ENCODE results near the gene USP49.

Gene USP49

GRCh38 chr6:41871691-41872090 lies 23.5 kb downstream of the USP49 start:
- H3K4me3 ChIP-seq (ENCODE audit: low read depth, low read length): no peak overlapping the region
- H3K9ac ChIP-seq (ENCODE audit: low read length): no peak overlapping the region
- H3K4me1 ChIP-seq (ENCODE audit: control insufficient read depth, insufficient read depth, low read length): no peaks in the 10 kb centered on the region
- H3K9me3 ChIP-seq (ENCODE audit: control insufficient read depth, insufficient read depth, low read depth, low read length): no peaks in the 10 kb centered on the region
- no peak overlapping the region for H3K27ac ChIP-seq (ENCODE audit: low read depth, low read length)
- no peaks in the 10 kb centered on the region for H3K27me3 ChIP-seq (ENCODE audit: control insufficient read depth, insufficient read depth, low read length)
- H3K36me3 ChIP-seq (ENCODE audit: control insufficient read depth, insufficient read depth, low read length): peaks cover 7% of the 10 kb centered on the region

- H3K36me3 ChIP-seq (ENCODE audit: control insufficient read depth, insufficient read depth, low read length): no peaks in the 10 kb centered on the region
- H3K9ac ChIP-seq (ENCODE audit: low read length): no peak overlapping the region
- H3K27me3 ChIP-seq (ENCODE audit: control insufficient read depth, insufficient read depth, low read length): no peaks in the 10 kb centered on the region
- no peak overlapping the region for H3K4me3 ChIP-seq (ENCODE audit: low read depth, low read length)
- H3K9me3 ChIP-seq (ENCODE audit: control insufficient read depth, insufficient read depth, low read depth, low read length): no peaks in the 10 kb centered on the region
- no peaks in the 10 kb centered on the region for H3K4me1 ChIP-seq (ENCODE audit: control insufficient read depth, insufficient read depth, low read length)
- no peak overlapping the region for H3K27ac ChIP-seq (ENCODE audit: low read depth, low read length)
Measured at GRCh38 chr6:41859356-41859755, 35.8 kb downstream of the USP49 start.

- Histone ChIP-seq H3K4me1 (ENCODE audit: control insufficient read depth, insufficient read depth, low read length) (no peaks in the 10 kb centered on the region), H3K4me3 (ENCODE audit: low read depth, low read length) (no peak overlapping the region), H3K27me3 (ENCODE audit: control insufficient read depth, insufficient read depth, low read length) (no peaks in the 10 kb centered on the region), H3K9me3 (ENCODE audit: control insufficient read depth, insufficient read depth, low read depth, low read length) (no peaks in the 10 kb centered on the region), H3K9ac (ENCODE audit: low read length) (no peak overlapping the region), H3K36me3 (ENCODE audit: control insufficient read depth, insufficient read depth, low read length) (no peaks in the 10 kb centered on the region), H3K27ac (ENCODE audit: low read depth, low read length) (no peak overlapping the region)
Measured at GRCh38 chr6:41858703-41859102, 36.5 kb downstream of the USP49 start.

- Histone ChIP-seq H3K27me3 (ENCODE audit: control insufficient read depth, insufficient read depth, low read length) (no peaks in the 10 kb centered on the region), H3K27ac (ENCODE audit: low read depth, low read length) (no peak overlapping the region), H3K4me1 (ENCODE audit: control insufficient read depth, insufficient read depth, low read length) (no peaks in the 10 kb centered on the region), H3K9me3 (ENCODE audit: control insufficient read depth, insufficient read depth, low read depth, low read length) (no peaks in the 10 kb centered on the region), H3K9ac (ENCODE audit: low read length) (no peak overlapping the region), H3K4me3 (ENCODE audit: low read depth, low read length) (no peak overlapping the region), H3K36me3 (ENCODE audit: control insufficient read depth, insufficient read depth, low read length) (no peaks in the 10 kb centered on the region)
Measured at GRCh38 chr6:41850861-41851260, 44.3 kb downstream of the USP49 start.

- no peaks in the 10 kb centered on the region for H3K9me3 ChIP-seq (ENCODE audit: control insufficient read depth, insufficient read depth, low read depth, low read length)
- H3K27me3 ChIP-seq (ENCODE audit: control insufficient read depth, insufficient read depth, low read length): no peaks in the 10 kb centered on the region
- no peaks in the 10 kb centered on the region for H3K36me3 ChIP-seq (ENCODE audit: control insufficient read depth, insufficient read depth, low read length)
- no peak overlapping the region for H3K27ac ChIP-seq (ENCODE audit: low read depth, low read length)
- H3K4me3 ChIP-seq (ENCODE audit: low read depth, low read length): no peak overlapping the region
- no peaks in the 10 kb centered on the region for H3K4me1 ChIP-seq (ENCODE audit: control insufficient read depth, insufficient read depth, low read length)
- H3K9ac ChIP-seq (ENCODE audit: low read length): no peak overlapping the region
Measured at GRCh38 chr6:41846666-41847237, 48.4 kb downstream of the USP49 start.

- Histone ChIP-seq H3K36me3 (ENCODE audit: control insufficient read depth, insufficient read depth, low read length) (no peaks in the 10 kb centered on the region), H3K27me3 (ENCODE audit: control insufficient read depth, insufficient read depth, low read length) (no peaks in the 10 kb centered on the region), H3K9ac (ENCODE audit: low read length) (no peak overlapping the region), H3K27ac (ENCODE audit: low read depth, low read length) (no peak overlapping the region), H3K9me3 (ENCODE audit: control insufficient read depth, insufficient read depth, low read depth, low read length) (no peaks in the 10 kb centered on the region), H3K4me3 (ENCODE audit: low read depth, low read length) (no peak overlapping the region), H3K4me1 (ENCODE audit: control insufficient read depth, insufficient read depth, low read length) (no peaks in the 10 kb centered on the region)
Measured at GRCh38 chr6:41843178-41843577, 52.0 kb downstream of the USP49 start.

GRCh38 chr6:41840326-41840725 lies 54.8 kb downstream of the USP49 start:
- no peak overlapping the region for H3K4me3 ChIP-seq (ENCODE audit: low read depth, low read length)
- no peaks in the 10 kb centered on the region for H3K4me1 ChIP-seq (ENCODE audit: control insufficient read depth, insufficient read depth, low read length)
- H3K27me3 ChIP-seq (ENCODE audit: control insufficient read depth, insufficient read depth, low read length): no peaks in the 10 kb centered on the region
- no peaks in the 10 kb centered on the region for H3K36me3 ChIP-seq (ENCODE audit: control insufficient read depth, insufficient read depth, low read length)
- no peak overlapping the region for H3K9ac ChIP-seq (ENCODE audit: low read length)
- H3K27ac ChIP-seq (ENCODE audit: low read depth, low read length): no peak overlapping the region
- H3K9me3 ChIP-seq (ENCODE audit: control insufficient read depth, insufficient read depth, low read depth, low read length): no peaks in the 10 kb centered on the region

- no peaks in the 10 kb centered on the region for H3K36me3 ChIP-seq (ENCODE audit: control insufficient read depth, insufficient read depth, low read length)
- H3K27ac ChIP-seq (ENCODE audit: low read depth, low read length): no peak overlapping the region
- H3K4me3 ChIP-seq (ENCODE audit: low read depth, low read length): no peak overlapping the region
- H3K9ac ChIP-seq (ENCODE audit: low read length): no peak overlapping the region
- no peaks in the 10 kb centered on the region for H3K4me1 ChIP-seq (ENCODE audit: control insufficient read depth, insufficient read depth, low read length)
- H3K9me3 ChIP-seq (ENCODE audit: control insufficient read depth, insufficient read depth, low read depth, low read length): no peaks in the 10 kb centered on the region
- H3K27me3 ChIP-seq (ENCODE audit: control insufficient read depth, insufficient read depth, low read length): no peaks in the 10 kb centered on the region
Measured at GRCh38 chr6:41836660-41837052, 58.5 kb downstream of the USP49 start.

- no peak overlapping the region for H3K27ac ChIP-seq (ENCODE audit: low read depth, low read length)
- H3K9ac ChIP-seq (ENCODE audit: low read length): no peak overlapping the region
- H3K36me3 ChIP-seq (ENCODE audit: control insufficient read depth, insufficient read depth, low read length): no peaks in the 10 kb centered on the region
- H3K9me3 ChIP-seq (ENCODE audit: control insufficient read depth, insufficient read depth, low read depth, low read length): no peaks in the 10 kb centered on the region
- H3K4me3 ChIP-seq (ENCODE audit: low read depth, low read length): no peak overlapping the region
- no peaks in the 10 kb centered on the region for H3K4me1 ChIP-seq (ENCODE audit: control insufficient read depth, insufficient read depth, low read length)
- H3K27me3 ChIP-seq (ENCODE audit: control insufficient read depth, insufficient read depth, low read length): no peaks in the 10 kb centered on the region
Measured at GRCh38 chr6:41836022-41836659, 59.0 kb downstream of the USP49 start.

GRCh38 chr6:41832263-41832662 lies 62.9 kb downstream of the USP49 start:
- Histone ChIP-seq H3K27me3 (ENCODE audit: control insufficient read depth, insufficient read depth, low read length) (no peaks in the 10 kb centered on the region), H3K27ac (ENCODE audit: low read depth, low read length) (no peak overlapping the region), H3K4me1 (ENCODE audit: control insufficient read depth, insufficient read depth, low read length) (no peaks in the 10 kb centered on the region), H3K4me3 (ENCODE audit: low read depth, low read length) (no peak overlapping the region), H3K36me3 (ENCODE audit: control insufficient read depth, insufficient read depth, low read length) (no peaks in the 10 kb centered on the region), H3K9me3 (ENCODE audit: control insufficient read depth, insufficient read depth, low read depth, low read length) (no peaks in the 10 kb centered on the region), H3K9ac (ENCODE audit: low read length) (no peak overlapping the region)

GRCh38 chr6:41826343-41827022 lies 68.7 kb downstream of the USP49 start:
- Histone ChIP-seq H3K9ac (ENCODE audit: low read length) (no peak overlapping the region), H3K27ac (ENCODE audit: low read depth, low read length) (no peak overlapping the region), H3K4me3 (ENCODE audit: low read depth, low read length) (no peak overlapping the region), H3K27me3 (ENCODE audit: control insufficient read depth, insufficient read depth, low read length) (no peaks in the 10 kb centered on the region), H3K9me3 (ENCODE audit: control insufficient read depth, insufficient read depth, low read depth, low read length) (no peaks in the 10 kb centered on the region), H3K4me1 (ENCODE audit: control insufficient read depth, insufficient read depth, low read length) (no peaks in the 10 kb centered on the region), H3K36me3 (ENCODE audit: control insufficient read depth, insufficient read depth, low read length) (no peaks in the 10 kb centered on the region)
